22Rv1 (cell line): ENCODE data around the gene RFTN1.

Source experiments
- ZFX ChIP-seq: fragments of 450-650 bp; IDR thresholded peaks from 2 replicates; pipeline ENCODE4 v1.6.1; 2017; ENCODE audit warnings: antibody characterized with exemption, borderline replicate concordance
- TF ChIP-seq, protein P1 (sequence below): fragments of 450-650 bp; IDR thresholded peaks from 2 replicates; pipeline ENCODE4 v1.5.1; 2017; ENCODE audit warnings: mild to moderate bottlenecking

DNA sequence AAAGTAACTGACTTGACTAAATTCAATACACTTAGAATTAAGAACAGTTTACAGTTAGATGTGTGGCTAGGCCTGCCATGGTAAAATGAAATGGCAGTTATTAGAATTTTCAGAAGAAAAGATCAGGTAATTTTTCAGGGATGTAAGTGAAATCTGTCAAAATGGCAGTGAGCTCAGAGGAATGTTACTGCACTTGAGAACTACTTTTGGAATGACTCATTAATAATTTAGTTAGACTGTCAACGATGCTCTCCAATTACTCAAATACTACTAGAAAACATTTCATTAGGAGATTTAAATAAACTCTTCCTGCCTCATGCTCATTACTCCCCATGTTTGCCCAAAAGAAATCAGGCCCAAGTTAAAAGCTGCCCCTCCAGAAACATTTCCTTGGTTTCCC lies 84.4 kb downstream of the RFTN1 start:
- TF ChIP-seq, protein P1, sequence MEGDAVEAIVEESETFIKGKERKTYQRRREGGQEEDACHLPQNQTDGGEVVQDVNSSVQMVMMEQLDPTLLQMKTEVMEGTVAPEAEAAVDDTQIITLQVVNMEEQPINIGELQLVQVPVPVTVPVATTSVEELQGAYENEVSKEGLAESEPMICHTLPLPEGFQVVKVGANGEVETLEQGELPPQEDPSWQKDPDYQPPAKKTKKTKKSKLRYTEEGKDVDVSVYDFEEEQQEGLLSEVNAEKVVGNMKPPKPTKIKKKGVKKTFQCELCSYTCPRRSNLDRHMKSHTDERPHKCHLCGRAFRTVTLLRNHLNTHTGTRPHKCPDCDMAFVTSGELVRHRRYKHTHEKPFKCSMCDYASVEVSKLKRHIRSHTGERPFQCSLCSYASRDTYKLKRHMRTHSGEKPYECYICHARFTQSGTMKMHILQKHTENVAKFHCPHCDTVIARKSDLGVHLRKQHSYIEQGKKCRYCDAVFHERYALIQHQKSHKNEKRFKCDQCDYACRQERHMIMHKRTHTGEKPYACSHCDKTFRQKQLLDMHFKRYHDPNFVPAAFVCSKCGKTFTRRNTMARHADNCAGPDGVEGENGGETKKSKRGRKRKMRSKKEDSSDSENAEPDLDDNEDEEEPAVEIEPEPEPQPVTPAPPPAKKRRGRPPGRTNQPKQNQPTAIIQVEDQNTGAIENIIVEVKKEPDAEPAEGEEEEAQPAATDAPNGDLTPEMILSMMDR, result no peak
- no peak for TF ChIP-seq ZFX
